Skin epidermis (tissue), 12 donors: ENCODE measurements around the gene ENTPD8.

Experiments
- H3K27ac ChIP-seq, 21 experiments: fragments of 200-600 bp; sonication (generic) in 11 of 21; one replicate each; pipeline ENCODE4 v1.5.0; 2020; ENCODE audit warnings: mild to moderate bottlenecking in 3 of 21, inconsistent platforms in 2 of 21, moderate library complexity in 2 of 21
- H3K4me3 ChIP-seq, 7 experiments: fragments of 200-600 bp; sonication (generic) in 2 of 7; one replicate each; pipeline ENCODE4 v1.5.0; 2020; ENCODE audit warnings: inconsistent platforms in 2 of 7, mild to moderate bottlenecking in 2 of 7, moderate library complexity in 1 of 7

The ENTPD8 gene

DNA sequence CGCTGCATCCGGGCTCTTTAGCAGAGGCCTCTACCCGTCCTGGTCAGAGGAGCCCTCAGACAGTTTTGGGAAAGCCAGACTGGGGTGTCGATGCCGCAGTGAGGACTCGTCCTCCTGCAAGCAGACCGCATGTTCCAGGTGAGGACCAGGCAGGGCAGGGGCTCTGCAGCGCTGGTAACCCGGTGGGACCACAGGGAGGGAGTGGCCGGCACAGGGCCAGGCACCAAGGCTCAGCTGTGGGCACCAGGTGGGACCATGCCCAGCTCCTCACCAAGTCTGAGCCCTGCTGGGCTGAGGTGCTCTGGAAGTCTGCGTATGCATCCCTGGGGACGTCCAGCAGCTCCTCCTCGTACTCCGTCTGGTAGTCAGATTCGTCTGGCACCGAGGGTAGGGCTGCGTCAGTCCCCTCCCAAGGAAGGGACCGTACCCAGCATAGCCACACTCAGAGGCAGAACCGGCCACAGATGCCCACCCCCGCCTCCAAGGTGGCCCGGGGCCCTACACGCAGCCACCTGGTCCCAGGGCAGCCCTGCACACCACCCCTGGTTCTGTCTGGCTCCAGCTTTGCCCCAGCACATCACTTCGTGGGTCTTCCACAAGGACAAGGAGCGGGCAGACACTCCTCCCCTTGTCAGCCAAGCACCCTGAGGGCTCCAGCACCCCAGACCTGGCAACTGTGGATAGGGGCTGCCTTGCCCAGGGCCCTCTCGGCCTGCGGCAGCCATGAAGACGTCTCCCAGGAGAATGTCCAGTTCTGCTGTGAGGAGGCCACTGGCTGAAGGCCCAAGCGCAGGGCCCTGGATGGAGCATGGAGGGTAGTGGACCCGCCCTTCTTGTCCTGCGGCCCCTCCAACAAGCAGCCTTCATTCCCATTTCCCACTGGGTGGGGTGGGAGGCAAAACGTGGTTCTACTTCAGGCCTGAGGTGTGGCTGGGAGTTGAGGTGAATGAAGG, 19.5 kb upstream of the ENTPD8 start:
- Histone ChIP-seq H3K27ac (peak overlapping the region in 8 of 21 experiments; percentile 56 to 85 (median 77)), H3K4me3 (no peak overlapping the region)

DNA sequence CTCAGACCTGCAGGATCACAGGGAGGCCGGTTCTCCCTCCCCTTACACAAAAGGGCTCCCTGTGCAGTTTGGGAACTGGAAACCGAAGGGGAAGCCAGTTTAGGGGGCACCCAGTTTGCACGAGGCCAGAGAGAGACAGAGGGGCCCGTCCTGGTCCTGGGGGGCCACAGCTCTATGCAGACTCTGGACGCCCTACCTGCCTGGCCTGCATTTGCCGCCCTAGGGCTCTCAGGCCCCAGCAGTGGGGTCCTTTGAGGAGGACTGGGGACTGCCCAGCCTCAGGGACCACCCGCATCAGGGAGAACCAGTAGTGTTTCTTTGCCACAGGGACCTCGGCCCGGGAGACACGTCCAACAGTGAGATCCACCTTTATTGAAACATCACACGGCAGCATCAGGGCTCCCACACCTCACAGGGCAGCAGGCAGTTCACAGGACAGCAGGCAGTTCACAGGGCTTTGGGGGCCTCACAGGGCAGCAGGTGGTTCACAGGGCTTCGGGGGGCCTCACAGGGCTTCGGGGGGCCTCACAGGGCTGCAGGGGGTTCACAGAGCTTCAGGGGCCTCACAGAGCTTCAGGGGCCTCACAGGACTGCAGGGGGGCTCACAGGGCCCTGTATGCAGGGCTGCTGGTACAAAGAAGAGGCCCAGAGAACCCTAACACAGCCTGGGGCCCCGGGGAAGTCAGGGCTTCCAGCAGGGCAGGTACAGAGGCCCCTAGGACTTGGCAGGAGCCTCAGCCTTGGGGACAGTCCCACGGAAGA, 18.6 kb upstream of the ENTPD8 start:
- Histone ChIP-seq H3K4me3 (peak overlapping the region; percentile 54 to 75 (median 69)), H3K27ac (peak overlapping the region in 20 of 21 experiments; percentile 44 to 95 (median 75))

DNA sequence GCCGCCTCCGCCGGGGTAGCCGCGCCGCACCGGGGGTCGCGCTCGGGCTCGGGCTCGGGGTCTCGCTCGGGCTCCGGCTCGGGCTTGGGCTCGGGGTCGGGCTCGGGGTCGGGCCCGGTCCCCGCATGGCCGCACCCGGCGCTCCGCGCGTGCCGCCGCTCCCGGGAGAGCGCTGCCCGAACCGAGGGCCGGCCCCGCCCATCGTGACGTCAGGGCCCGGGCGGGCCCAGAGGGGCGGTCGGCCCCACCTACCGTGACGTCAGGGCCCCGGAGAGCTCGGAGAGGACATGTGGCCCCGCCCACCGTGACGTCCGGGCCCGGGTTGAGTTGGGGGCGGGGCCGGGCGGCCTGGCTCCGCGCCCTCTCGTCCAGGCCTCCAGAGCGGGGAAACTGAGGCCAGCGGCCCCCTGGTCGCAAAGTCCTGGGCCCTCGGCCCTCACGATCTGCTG, 18.0 kb upstream of the ENTPD8 start, which contains the start of gene NSMF:
TSS of gene NSMF (minus strand) at position 183 of the 449 bp plus-strand sequence. CDS start 232 bp downstream, outside the sequence.
- H3K4me3 ChIP-seq, result peak within 1 kb of the TSS; percentile 54 to 75 (median 69)
- peak within 1 kb of the TSS; percentile 44 to 95 (median 79) for H3K27ac ChIP-seq

GRCh38 chr9:137458194-137459151, 17.3 kb upstream of the ENTPD8 start:
- H3K4me3 ChIP-seq, result peak overlapping the region; percentile 54 to 75 (median 69)
- H3K27ac ChIP-seq, result peak overlapping the region in 18 of 21 experiments; percentile 23 to 95 (median 82)

DNA sequence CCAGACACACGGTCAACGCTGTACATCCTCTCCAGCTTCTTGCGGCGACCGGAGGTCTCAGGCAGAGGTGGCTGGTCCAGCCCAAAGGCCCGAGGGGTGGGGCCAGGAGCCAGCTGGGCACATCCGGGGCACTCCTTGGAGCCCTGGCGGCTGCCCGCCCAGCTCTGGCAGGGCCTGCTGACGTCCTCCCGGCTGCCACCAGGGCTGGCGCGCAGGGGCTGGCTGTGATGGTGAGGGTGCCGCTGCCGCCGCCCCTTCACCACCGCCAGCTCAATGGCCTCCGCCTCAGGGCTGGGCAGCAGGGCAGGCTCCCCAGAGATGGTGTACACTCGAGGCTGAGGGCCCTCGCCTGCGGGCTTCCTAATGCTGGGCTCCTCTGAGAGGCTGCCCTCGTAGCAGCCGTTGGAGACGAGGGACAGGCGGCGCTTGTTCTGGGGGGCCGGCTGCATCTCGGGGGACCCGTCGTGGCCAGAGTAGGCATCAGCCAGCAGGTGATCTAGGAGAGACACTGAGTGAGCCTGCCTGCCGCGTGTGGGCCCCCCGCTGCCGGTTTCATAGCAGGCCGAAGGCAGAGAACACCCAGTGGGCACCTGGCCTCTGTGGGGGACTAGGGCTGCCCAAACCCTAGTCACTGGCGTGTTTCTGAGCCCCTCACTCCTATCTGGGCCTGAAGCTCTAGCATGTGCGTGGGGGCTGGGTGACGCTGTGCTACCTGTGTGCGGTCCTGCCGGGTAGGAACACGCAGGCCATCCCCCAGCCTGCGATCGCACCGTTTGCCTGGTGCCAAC, 16.4 kb upstream of the ENTPD8 start:
- peak overlapping the region in 5 of 21 experiments; percentile 81 to 95 (median 85) for H3K27ac ChIP-seq
- H3K4me3 ChIP-seq, result peak overlapping the region in 4 of 7 experiments; percentile 54 to 71 (median 66)

- Histone ChIP-seq H3K27ac (no peak overlapping the region), H3K4me3 (no peak overlapping the region)
Measured at GRCh38 chr9:137456864-137457405, 15.8 kb upstream of the ENTPD8 start.

DNA sequence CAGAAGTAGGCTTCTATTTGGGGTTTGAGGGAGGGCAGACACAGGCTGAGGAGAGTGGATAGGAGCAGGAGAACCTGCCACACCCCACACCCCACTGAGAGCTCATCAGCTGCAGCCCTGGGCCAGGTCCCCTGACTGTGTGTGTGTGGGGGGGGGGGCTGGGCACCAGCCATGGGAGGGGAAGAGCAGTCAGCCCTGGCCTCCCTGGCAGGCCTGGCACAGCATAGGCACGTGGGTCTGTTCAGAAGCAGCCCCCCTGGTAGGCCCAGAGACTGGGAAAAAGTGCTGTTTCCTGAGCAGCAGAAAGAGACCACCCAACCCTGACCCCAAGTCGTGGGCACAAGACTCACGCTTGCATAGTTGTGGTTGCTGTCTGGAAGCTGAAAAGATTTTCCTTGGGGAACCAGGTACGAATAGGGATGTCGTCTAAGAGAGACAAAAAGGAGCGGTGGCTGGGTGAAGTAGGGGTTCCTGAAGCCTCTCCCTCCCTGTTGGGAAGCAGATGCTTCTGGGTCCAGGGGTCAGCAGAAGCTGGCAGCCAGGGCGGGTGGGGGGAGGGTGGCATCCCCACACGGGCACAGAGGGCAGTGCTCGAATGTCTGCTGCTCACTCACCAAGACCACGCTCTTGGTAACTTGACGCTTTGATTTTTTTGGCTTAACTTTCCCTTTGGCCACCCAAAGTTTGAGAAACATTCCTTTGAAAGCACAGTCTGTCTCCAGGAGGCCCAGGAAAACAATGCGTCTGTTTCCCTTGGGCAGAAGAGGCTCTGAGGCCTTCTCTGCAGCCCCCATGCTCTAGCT, 15.1 kb upstream of the ENTPD8 start:
- peak overlapping the region in 2 of 21 experiments; percentile 6 to 20 for H3K27ac ChIP-seq
- H3K4me3 ChIP-seq, result no peak overlapping the region

DNA sequence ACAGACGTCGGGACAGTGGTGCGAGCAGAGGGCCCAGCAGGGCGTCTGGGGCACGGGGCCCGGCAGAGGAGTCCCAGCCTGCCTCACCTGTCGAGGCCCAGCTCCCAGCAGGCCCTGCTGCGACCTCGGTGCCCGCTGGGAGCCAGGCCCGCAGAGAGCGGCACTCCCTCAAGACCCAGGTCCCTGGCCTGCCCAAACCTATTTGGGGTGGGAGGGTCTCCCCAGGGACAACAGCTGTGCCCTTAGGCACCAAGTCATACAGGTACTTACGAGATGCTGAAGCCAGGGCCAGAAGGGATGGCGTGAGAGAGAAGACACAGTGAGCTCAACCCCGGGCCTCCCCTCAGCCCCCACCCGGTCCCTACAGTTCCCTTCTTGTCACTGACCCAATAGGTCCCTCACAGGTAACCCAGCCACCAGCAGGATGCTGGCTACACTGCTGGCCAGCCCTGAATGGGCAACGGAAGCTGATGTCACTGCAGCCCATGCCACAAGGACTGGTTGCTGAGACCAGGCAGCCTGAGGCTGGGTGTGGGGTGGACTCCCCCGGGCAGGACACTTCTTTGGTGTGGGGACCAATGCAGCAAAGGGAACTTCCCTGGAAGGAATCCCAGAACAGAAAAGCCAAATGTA, 14.3 kb upstream of the ENTPD8 start:
- Histone ChIP-seq H3K27ac (peak overlapping the region in 3 of 21 experiments; percentile 6 to 79 (median 55)), H3K4me3 (no peak overlapping the region)

- peak overlapping the region in 20 of 21 experiments; percentile 20 to 87 (median 72) for H3K27ac ChIP-seq
- peak overlapping the region; percentile 32 to 51 (median 35) for H3K4me3 ChIP-seq
Measured at GRCh38 chr9:137454597-137455358, 13.6 kb upstream of the ENTPD8 start.

DNA sequence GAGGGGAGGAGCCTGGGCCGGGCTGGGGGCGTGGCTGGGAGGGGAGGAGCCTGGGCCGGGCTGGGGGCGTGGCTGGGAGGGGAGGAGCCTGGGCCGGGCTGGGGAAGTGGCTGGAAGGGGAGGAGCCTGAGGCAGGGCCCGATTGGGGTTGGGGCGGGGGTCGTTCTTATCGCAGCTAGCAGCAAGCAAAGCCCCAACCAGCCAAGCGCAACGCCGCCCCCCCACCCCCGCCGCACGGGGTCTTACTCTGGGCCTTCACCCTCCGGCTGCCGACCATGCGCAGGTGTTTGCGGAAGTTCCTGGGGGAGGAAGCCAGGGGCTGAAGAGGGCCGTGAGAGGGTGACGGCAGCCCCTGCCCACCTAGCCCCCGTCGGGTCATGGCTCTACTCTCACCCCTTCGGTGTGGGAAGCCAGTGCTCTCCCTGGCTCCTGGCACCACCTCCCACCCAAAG, 13.0 kb upstream of the ENTPD8 start:
- peak overlapping the region; percentile 32 to 51 (median 35) for H3K4me3 ChIP-seq

GRCh38 chr9:137453643-137454081, 12.5 kb upstream of the ENTPD8 start:
- Histone ChIP-seq H3K4me3 (peak overlapping the region in 6 of 7 experiments; percentile 14 to 32 (median 20)), H3K27ac (peak overlapping the region in 3 of 21 experiments; percentile 6 to 26 (median 18))

More for the DNA sequence above, 13.0 kb upstream of the ENTPD8 start:
- peak overlapping the region in 20 of 21 experiments; percentile 20 to 87 (median 72) for H3K27ac ChIP-seq

GRCh38 chr9:137452761-137453642, 11.8 kb upstream of the ENTPD8 start:
- peak overlapping the region in 3 of 21 experiments; percentile 6 to 26 (median 18) for H3K27ac ChIP-seq

GRCh38 chr9:137452006-137452760, 11.0 kb upstream of the ENTPD8 start:
- H3K4me3 ChIP-seq, result no peak overlapping the region
- H3K27ac ChIP-seq, result no peak overlapping the region

More at GRCh38 chr9:137452761-137453642, 11.8 kb upstream of the ENTPD8 start:
- H3K4me3 ChIP-seq, result peak overlapping the region in 6 of 7 experiments; percentile 14 to 32 (median 20)
